Measurements from ENCODE around the gene GPRC5B. TPM values are rescaled to one million over a fixed set of nuclear protein-coding genes. Genes with fewer than 3 reads are reported as not detected.

GPRC5B gene
- polyA plus RNA-seq, 2 of the 4 experiments (the other 2 are of a cell fraction): 12.8 to 19.1 TPM

DNA sequence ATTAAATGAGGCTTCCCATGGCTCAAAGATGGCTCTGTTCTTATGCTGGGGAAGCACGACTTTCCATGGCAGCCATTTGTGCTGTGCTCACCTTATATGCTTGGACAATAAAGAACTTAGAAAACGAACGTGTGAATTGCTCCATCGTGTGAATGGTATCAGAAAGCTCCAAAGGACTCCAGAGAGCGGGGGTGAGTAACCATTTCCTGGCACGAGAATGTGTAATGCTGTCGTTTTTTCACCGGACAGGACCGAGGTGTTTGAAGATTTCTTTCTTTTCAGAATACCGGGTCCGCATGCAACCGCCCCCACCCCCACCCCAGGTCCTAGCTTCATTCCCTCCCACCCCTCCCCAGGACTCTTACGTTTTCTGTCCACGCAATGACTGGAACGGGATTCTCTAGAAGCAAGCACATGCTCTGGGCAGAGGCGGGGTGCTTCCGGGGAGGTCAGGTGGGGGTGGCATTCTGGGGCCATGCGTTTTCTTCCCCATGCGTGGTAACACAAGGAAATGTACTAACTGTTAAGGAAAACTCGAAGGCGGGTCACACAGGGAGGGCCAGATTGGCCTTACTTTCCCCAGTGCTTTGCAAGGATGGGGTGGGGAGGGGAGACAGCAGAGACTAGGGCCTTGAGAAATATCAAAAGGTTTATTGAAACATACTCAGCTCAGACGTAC, 26.2 kb downstream of the GPRC5B start:
- no peaks in the 10 kb centered on the region for H3K4me1 ChIP-seq
- CTCF ChIA-PET: interaction anchor here (0.6 to 1.6 kb wide), 2 partner anchors 10 to 31 kb away, joined by 3 to 5 read pairs; no protein-coding TSS in a partner anchor
- ATAC-seq: no peak
- TF ChIP-seq ZC3H11A (IDR thresholded peaks at IDR 0.05) (no peak), HOXA7 (CRISPR knock-in tag; IDR thresholded peaks at IDR 0.05) (no peak), HOXB5 (CRISPR knock-in tag; IDR thresholded peaks at IDR 0.05) (no peak), ESRRA (IDR thresholded peaks at IDR 0.05; ENCODE audit: borderline replicate concordance, low read length) (no peak), JUNB (IDR thresholded peaks at IDR 0.05) (no peak)
- no peak overlapping the region for H3K4me2 ChIP-seq
- FAIRE-seq: no peak
- DNase-seq (ENCODE audit: low read depth in 1 of 2, low spot score in 1 of 2): no peak
- H3K27ac ChIP-seq: no peak overlapping the region
- POLR2A ChIA-PET: interaction anchor here (0.6 kb wide), 1 partner anchor 875 kb away, joined by 12 read pairs; no protein-coding TSS in a partner anchor
- H3K9me3 ChIP-seq: no peaks in the 10 kb centered on the region
- WGBS (ENCODE audit: missing lambda C conversion rate): 92% methylated on average over 18 of the region's 22 CpGs
- no peak overlapping the region for H3K4me3 ChIP-seq

DNA sequence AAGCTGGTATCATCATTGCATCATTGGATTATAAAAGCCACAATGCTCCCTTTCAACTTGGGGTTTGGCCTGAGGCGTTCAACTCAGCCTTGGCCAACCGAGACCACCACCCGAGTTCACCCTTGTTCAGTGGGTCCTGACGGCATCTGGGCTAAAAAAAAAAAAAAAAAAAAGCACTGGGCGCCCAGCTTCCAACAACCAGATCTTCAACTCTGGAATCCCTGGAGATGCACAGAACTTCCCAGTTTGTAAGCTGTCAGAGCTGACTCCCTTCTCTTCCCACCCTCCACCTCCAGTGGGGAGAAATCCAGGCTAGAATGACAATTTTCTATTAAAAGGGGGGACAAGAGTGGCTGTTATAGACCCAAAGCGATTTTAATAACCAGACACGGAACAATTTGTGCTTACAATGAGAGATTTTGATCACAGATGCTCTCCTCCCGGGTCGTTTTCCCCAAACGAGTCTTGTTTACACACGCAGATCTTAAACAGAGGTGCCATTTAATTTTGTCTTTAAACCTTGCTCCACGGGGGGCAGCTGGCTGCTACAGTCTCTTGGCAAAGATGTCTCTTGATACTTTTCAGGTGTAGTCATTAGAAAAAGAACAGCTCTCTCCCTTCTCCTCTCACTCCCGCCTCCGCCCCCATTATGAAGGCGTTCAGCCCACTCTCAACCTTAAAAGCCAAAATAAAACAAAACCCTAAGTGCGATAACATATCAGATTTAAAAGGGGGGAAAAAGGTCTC, 26.9 kb downstream of the GPRC5B start:
- no peak overlapping the region for H3K4me2 ChIP-seq
- ATAC-seq (no peak), DNase-seq (ENCODE audit: low read depth in 1 of 2, low spot score in 1 of 2) (no peak), FAIRE-seq (no peak)
- 91% methylated on average over 16 of the region's 16 CpGs for WGBS (ENCODE audit: missing lambda C conversion rate)
- H3K27ac ChIP-seq: no peak overlapping the region; a peak in 1 of 6 replicates
- TF ChIP-seq KDM5A (IDR thresholded peaks at IDR 0.05): no peak
- no peak for TF ChIP-seq MAX (IDR thresholded peaks at IDR 0.05)
- TF ChIP-seq HOXA7 (CRISPR knock-in tag; IDR thresholded peaks at IDR 0.05): no peak
- no peak for TF ChIP-seq HES2 (IDR thresholded peaks at IDR 0.05)
- no peak for TF ChIP-seq POLR2AphosphoS2 (conservative IDR thresholded peaks at IDR 0.05; ENCODE audit: low read length)
- no peak for TF ChIP-seq CBX2 (IDR thresholded peaks at IDR 0.05; ENCODE audit: borderline replicate concordance, low read depth)
- ChIA-PET POLR2A (interaction anchor here (0.6 kb wide), 1 partner anchor 876 kb away, joined by 12 read pairs; no protein-coding TSS in a partner anchor), CTCF (no interaction called here)
- H3K4me1 ChIP-seq: no peaks in the 10 kb centered on the region
- no peak overlapping the region for H3K4me3 ChIP-seq
- H3K9me3 ChIP-seq: no peaks in the 10 kb centered on the region

GRCh38 chr16:19856120-19856519, 28.5 kb downstream of the GPRC5B start:
- Histone ChIP-seq H3K4me2 (no peak overlapping the region), H3K27ac (no peak overlapping the region), H3K4me1 (no peaks in the 10 kb centered on the region), H3K9me3 (no peaks in the 10 kb centered on the region), H3K4me3 (no peak overlapping the region)
- CTCF ChIA-PET: no interaction called here
- 94% methylated on average over 10 of the region's 10 CpGs for WGBS (ENCODE audit: missing lambda C conversion rate)
- DNase-seq (ENCODE audit: low read depth in 1 of 2, low spot score in 1 of 2) (no peak), ATAC-seq (no peak), FAIRE-seq (no peak)
- POLR2A ChIA-PET: no interaction called here
- no peak for TF ChIP-seq RFX5 (IDR thresholded peaks at IDR 0.05)
- TF ChIP-seq PHF8 (IDR thresholded peaks at IDR 0.05; ENCODE audit: borderline replicate concordance, low read depth): no peak
- no peak for TF ChIP-seq RAD21 (conservative IDR thresholded peaks at IDR 0.05 in 1 of 2, IDR thresholded peaks at IDR 0.05 in 1 of 2)
- TF ChIP-seq JUN (IDR thresholded peaks at IDR 0.05): no peak
- TF ChIP-seq EHMT2 (IDR thresholded peaks at IDR 0.05; ENCODE audit: low read depth): no peak
- TF ChIP-seq, protein P1, sequence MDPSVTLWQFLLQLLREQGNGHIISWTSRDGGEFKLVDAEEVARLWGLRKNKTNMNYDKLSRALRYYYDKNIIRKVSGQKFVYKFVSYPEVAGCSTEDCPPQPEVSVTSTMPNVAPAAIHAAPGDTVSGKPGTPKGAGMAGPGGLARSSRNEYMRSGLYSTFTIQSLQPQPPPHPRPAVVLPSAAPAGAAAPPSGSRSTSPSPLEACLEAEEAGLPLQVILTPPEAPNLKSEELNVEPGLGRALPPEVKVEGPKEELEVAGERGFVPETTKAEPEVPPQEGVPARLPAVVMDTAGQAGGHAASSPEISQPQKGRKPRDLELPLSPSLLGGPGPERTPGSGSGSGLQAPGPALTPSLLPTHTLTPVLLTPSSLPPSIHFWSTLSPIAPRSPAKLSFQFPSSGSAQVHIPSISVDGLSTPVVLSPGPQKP (IDR thresholded peaks at IDR 0.05; ENCODE audit: low read depth, low read length): no peak

DNA sequence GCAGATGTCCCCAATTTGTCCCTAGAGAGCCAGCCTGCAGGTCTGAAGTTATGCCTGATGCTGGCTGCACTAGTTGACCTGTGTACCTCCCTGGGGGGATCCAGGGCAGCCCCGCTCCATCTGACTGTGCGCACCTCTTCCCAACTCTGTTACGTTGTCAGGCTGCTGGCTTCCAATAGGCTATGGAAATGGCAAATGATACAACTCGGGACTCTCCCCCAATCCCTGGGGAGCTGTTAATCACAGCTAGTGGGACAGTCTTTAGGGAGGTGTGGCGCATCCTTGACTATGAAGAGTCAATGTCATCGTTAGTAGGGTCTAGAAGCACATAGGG, 30.1 kb downstream of the GPRC5B start:
- POLR2A ChIA-PET: no interaction called here
- Histone ChIP-seq H3K4me1 (no peaks in the 10 kb centered on the region), H3K4me2 (no peak overlapping the region), H3K9me3 (no peaks in the 10 kb centered on the region), H3K27ac (no peak overlapping the region), H3K4me3 (no peak overlapping the region)
- no peak for DNase-seq (ENCODE audit: low read depth in 1 of 2, low spot score in 1 of 2)
- 89% methylated on average over 6 of the region's 6 CpGs for WGBS (ENCODE audit: missing lambda C conversion rate)
- no peak for FAIRE-seq
- ATAC-seq: no peak
- CTCF ChIA-PET: interaction anchor here (0.6 kb wide), 1 partner anchor 165 kb away, joined by 3 read pairs; no protein-coding TSS in a partner anchor
- TF ChIP-seq SMC3 (IDR thresholded peaks at IDR 0.05) (no peak), JUN (IDR thresholded peaks at IDR 0.05) (no peak), HEYL (CRISPR knock-in tag; IDR thresholded peaks at IDR 0.05) (no peak), RARB (CRISPR knock-in tag; IDR thresholded peaks at IDR 0.05) (no peak), CTCF (IDR thresholded peaks at IDR 0.05) (no peak), HES2 (IDR thresholded peaks at IDR 0.05) (no peak), FOSB (CRISPR knock-in tag; IDR thresholded peaks at IDR 0.05) (no peak), MAFK (IDR thresholded peaks at IDR 0.05; ENCODE audit: partially characterized antibody) (no peak), HMGXB4 (CRISPR knock-in tag; IDR thresholded peaks at IDR 0.05; ENCODE audit: borderline replicate concordance) (no peak), NR3C1 (IDR thresholded peaks at IDR 0.05) (no peak), HOXA7 (CRISPR knock-in tag; IDR thresholded peaks at IDR 0.05) (no peak)
